Astrocyte of the spinal cord (primary cell): ENCODE measurements around the gene DDX31.

Experiments
- DNase-seq: peaks from one replicate; pipeline ENCODE4 v3.0.0; 2011; ENCODE audit warnings: low read depth, low spot score
- H3K4me3 ChIP-seq: 2 replicates; pipeline ENCODE4 v1.5.1; 2011; ENCODE audit warnings: low read depth, mild to moderate bottlenecking, low read length, moderate library complexity
- CTCF ChIP-seq: IDR thresholded peaks from 2 replicates; pipeline ENCODE4 v1.5.1; 2012; ENCODE audit warnings: low read depth, mild to moderate bottlenecking, low read length, inconsistent platforms
- in situ Hi-C: cut with HindIII; loops from 2 replicates; pipeline ENCODE4 v1.10.0; 2017; ENCODE audit warnings: low sequenced_read_pairs

Gene DDX31

GRCh38 chr9:132670457-132671391, 941 bp upstream of the DDX31 start, which contains the start of gene GTF3C4:
Gene GTF3C4 (plus strand): TSS chr9:132670464. CDS start chr9:132670599, 135 bp downstream.
- H3K4me3 ChIP-seq: peak within 1 kb of the TSS; percentile 85
- in situ Hi-C loops: no loop called here
- no peak for DNase-seq
- TF ChIP-seq CTCF: no peak

GRCh38 chr9:132669319-132669697, 475 bp downstream of the DDX31 start:
- DNase-seq: peak; percentile 26
- peak overlapping the region; percentile 85 for H3K4me3 ChIP-seq
- no peak for TF ChIP-seq CTCF
- in situ Hi-C loops: no loop called here

- TF ChIP-seq CTCF: no peak
- DNase-seq: no peak
- in situ Hi-C loops: no loop called here
- H3K4me3 ChIP-seq: no peak overlapping the region
These were observed 5.9 kb downstream of the DDX31 start for GRCh38 chr9:132663851-132664250.

GRCh38 chr9:132663117-132663516, 6.7 kb downstream of the DDX31 start:
- in situ Hi-C loops: no loop called here
- no peak for TF ChIP-seq CTCF
- no peak overlapping the region for H3K4me3 ChIP-seq
- no peak for DNase-seq

GRCh38 chr9:132662152-132662945, 7.4 kb downstream of the DDX31 start:
- DNase-seq: no peak
- no peak for TF ChIP-seq CTCF
- in situ Hi-C loops: no loop called here
- no peak overlapping the region for H3K4me3 ChIP-seq

- H3K4me3 ChIP-seq: no peak overlapping the region
- DNase-seq: no peak
- in situ Hi-C loops: no loop called here
- no peak for TF ChIP-seq CTCF
These were observed 13.5 kb downstream of the DDX31 start for GRCh38 chr9:132656299-132656698.
